Activated gamma-delta T cell treated with Interleukin-2 at 50 U/mL for 16 hours (primary cell): Measurements from ENCODE around the gene STK32C.
"Not testable (repeated sequence)": the region's sequence is repeated elsewhere in the genome, so short reads cannot be mapped to it uniquely, and the experiment has no call there.

Experiments used
- DNase-seq: peaks from one replicate; pipeline ENCODE4 v3.0.0-alpha.2; 2020

Gene STK32C

GRCh38 chr10:132299371-132300336 is 8.1 kb downstream of the STK32C start:
- DNase-seq: no peak

GRCh38 chr10:132298038-132298881 is 9.5 kb downstream of the STK32C start:
- DNase-seq: no peak

GRCh38 chr10:132297526-132297925 is 10.2 kb downstream of the STK32C start:
- DNase-seq: no peak

GRCh38 chr10:132296666-132297443 is 10.9 kb downstream of the STK32C start:
- DNase-seq: no peak

- DNase-seq: not testable (repeated sequence)
These were observed 12.3 kb downstream of the STK32C start for GRCh38 chr10:132295481-132295880.

GRCh38 chr10:132294561-132295318 is 13.0 kb downstream of the STK32C start:
- DNase-seq: no peak

GRCh38 chr10:132293813-132294520 is 13.8 kb downstream of the STK32C start:
- DNase-seq: no peak

- DNase-seq: no peak
These were observed 14.4 kb downstream of the STK32C start for GRCh38 chr10:132293201-132293812.

- DNase-seq: no peak
These were observed 15.2 kb downstream of the STK32C start for GRCh38 chr10:132292287-132293200.

GRCh38 chr10:132291826-132292225 is 15.9 kb downstream of the STK32C start:
- no peak for DNase-seq

- no peak for DNase-seq
These were observed 17.1 kb downstream of the STK32C start for GRCh38 chr10:132290631-132291030.

- no peak for DNase-seq
These were observed 18.3 kb downstream of the STK32C start for GRCh38 chr10:132289439-132289838.

- no peak for DNase-seq
These were observed 24.0 kb downstream of the STK32C start for GRCh38 chr10:132283604-132284382.

- DNase-seq: no peak
These were observed 24.8 kb downstream of the STK32C start for GRCh38 chr10:132282667-132283603.

- no peak for DNase-seq
These were observed 25.7 kb downstream of the STK32C start for GRCh38 chr10:132281915-132282666.

- DNase-seq: no peak
These were observed 27.1 kb downstream of the STK32C start for GRCh38 chr10:132280646-132281074.
